HG03520 (cell line): ENCODE measurements around the gene ARHGAP6.
A peak's percentile ranks its signal among the peaks of the same experiment; 100 is the strongest.
"Not testable (repeated sequence)": the region's sequence is repeated elsewhere in the genome, so short reads cannot be mapped to it uniquely, and the experiment has no call there.

Experiments used
- ATAC-seq: cut with Tn5 transposase; IDR thresholded peaks from one replicate; pipeline ENCODE4 v1.9.1; 2021; ENCODE audit warnings: mild to moderate bottlenecking, moderate library complexity; ENCODE audit not compliant: unreplicated experiment

The ARHGAP6 gene

DNA sequence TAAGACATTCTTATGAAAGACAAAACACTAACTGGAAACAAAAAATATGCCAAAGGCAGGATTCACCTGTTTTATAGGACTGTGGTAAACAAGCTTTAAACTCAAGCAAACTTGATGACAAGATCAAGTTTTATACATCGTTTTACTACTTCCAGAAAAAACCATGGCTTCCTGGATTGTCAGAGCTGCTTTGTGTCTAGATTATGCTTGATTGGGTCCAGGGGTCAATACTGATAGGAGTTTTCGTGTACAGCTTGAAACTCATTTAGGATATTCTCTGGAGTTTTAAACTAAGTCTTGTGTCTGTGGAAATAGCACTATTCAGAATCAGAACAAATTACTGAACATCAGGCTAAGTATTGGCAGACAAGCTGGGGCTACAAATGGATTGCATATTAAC lies 541.6 kb downstream of the ARHGAP6 start:
- no peak for ATAC-seq

GRCh38 chrX:11123087-11123486 lies 542.6 kb downstream of the ARHGAP6 start:
- not testable (repeated sequence) for ATAC-seq

DNA sequence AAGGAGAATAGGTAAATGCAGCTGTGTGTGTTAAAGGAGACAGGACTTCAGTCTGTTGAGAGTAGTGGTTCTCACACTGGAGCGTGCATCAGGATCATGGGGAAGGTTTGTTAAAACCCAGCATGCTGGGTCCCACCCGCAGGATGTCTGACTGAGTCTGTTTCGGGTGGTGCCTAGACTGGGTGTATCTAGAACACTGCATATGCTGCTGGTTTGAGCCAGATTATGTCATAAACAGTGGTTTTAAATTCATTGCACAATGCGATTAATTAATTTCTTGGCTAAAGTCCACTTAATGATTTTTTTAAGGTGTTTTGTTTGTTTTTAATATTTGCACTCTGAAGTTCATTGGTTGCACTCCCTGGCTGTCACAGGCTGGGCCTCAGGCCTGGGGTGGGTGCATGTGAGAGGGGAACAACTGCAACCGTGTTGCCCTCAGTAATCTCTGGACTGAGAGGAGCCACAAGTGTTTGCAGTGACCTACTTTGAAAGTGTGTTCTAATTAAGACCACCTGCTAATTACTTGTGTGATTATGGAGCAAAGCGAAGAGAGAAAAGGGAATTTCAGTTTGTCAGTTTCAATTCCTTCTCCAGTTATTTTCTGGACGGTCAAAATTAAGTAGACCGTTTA lies 546.3 kb downstream of the ARHGAP6 start:
- no peak for ATAC-seq

DNA sequence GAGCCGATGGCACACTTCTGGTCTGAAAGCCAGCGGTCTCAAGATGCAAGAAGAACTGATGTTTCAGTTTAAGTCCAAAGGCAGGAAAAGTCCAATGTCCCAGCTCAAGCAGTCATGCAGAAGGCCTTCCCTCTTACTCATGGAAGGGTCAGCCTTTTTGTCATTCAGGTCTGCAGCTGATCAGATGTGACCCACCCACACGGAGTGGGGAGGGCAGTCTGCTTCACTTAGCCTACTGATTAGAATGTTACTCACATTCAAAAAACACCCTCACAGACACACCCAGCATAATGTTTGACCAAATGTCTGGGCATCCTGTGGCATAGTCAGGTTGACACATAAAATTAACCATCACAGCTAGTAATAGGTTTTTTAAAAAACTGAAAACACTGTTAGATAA lies 548.0 kb downstream of the ARHGAP6 start:
- ATAC-seq = no peak

DNA sequence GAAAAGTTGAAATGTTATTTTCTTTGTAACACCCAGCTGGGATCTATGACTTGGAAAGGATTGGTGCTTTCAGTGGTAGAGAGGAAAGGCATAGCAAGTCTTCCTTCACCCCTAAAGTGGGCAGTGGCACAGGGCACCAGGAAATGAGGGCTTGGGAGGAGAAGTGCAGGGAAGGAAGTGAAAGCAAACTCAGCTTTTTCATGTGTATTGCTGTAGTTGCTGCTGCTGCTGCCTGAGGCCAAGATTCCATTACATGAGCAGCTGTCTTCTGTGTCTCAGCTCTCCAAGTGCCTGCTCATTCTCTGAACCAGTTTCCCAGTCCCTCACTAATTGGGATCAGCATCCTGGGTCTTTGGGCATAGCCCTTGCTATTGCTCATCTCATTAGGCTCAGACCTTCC lies 552.0 kb downstream of the ARHGAP6 start:
- ATAC-seq = no peak

GRCh38 chrX:11111947-11112346 lies 553.8 kb downstream of the ARHGAP6 start:
- ATAC-seq = no peak

GRCh38 chrX:11111037-11111851 lies 554.5 kb downstream of the ARHGAP6 start, which contains the start of gene HCCS:
Gene HCCS (plus strand): TSS chrX:11111332. CDS start chrX:11112061, 729 bp downstream.
- peak; percentile 91 for ATAC-seq

GRCh38 chrX:11109968-11110367 lies 555.8 kb downstream of the ARHGAP6 start:
- no peak for ATAC-seq

DNA sequence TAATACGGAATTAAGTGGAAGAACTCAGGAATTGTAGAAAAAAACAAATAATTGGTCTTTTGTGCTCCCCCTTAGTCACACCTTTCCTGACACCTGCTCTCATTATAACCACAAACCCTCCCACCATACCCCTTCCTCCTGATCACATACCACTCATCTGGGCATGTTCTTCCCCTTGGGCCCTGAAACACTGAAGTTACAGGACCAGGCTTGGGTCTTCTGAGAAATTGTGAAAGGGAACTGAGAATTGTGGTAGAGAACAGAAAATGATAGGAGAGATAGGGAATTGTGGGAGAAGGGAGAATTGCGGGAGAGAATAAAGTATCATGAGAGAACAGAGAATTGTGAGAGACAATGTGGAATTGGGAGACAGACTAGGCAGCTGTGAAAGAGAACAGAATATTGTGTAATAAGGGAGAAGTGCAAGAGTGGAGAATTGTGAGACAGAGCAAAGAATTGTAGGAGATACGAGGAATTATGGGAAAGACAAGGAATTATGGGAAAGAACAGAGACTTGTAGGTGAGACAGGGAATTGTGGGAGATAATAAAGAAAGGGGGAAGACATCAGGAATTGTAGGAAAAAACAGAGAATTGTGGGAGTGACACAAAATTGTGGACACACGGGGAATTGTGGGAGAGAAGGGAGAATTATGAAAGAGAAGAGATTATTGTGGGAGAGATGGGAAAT lies 557.3 kb downstream of the ARHGAP6 start:
- no peak for ATAC-seq

DNA sequence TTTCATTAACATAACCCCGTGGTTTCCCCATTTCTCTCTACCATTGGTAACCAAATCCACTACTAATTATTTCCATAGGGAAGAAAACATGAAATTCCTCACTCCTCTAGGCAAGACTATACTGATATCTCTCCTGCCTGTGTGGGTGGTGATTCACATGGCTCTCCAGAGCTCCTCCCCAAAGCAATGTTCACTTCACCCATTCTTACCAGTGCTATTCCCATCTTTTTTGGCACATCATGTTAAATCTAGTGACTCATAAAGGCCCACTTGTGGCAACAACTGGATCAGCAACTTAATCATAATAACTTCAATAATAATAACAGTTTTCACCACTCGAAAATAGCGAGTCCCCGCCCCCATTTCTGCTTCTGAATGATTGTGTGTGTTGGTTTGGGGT lies 560.6 kb downstream of the ARHGAP6 start:
- no peak for ATAC-seq

DNA sequence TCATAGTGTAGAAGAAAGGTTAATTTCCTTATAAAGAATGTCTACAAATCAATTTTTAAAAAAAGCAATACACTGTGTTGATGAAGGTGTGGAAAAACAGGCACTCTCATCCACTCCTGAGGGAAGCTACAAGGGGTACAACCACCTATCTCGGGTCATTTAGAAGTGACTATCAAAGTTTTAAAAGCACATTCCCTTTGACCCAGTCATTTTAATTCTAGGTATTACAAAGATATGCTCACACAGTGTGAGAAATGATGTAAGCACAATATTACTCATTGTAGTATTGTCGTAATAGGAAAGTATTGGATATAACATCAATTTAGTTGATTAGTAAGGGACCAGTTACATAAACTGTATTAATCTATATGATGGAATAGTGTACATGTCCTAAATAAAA lies 562.0 kb downstream of the ARHGAP6 start:
- ATAC-seq = no peak

DNA sequence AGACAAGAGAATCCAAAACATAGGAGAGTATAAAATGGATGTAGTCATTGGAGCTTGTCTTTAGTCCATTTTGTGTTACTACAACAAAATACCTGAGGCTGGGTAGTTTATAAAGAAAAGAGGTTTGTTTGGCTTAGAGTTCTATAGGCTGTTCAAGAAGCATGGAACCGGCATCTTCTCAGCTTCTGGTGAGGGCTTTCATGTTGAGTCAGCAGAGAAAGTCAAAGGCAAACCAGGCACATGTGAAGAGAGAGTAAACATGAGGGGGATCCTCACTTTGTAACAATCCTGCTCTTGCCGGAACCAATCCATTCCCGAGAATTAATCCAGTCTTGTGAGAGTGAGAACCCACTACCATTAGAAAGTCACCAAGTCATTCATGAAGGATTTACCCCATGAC lies 562.7 kb downstream of the ARHGAP6 start:
- ATAC-seq = no peak

DNA sequence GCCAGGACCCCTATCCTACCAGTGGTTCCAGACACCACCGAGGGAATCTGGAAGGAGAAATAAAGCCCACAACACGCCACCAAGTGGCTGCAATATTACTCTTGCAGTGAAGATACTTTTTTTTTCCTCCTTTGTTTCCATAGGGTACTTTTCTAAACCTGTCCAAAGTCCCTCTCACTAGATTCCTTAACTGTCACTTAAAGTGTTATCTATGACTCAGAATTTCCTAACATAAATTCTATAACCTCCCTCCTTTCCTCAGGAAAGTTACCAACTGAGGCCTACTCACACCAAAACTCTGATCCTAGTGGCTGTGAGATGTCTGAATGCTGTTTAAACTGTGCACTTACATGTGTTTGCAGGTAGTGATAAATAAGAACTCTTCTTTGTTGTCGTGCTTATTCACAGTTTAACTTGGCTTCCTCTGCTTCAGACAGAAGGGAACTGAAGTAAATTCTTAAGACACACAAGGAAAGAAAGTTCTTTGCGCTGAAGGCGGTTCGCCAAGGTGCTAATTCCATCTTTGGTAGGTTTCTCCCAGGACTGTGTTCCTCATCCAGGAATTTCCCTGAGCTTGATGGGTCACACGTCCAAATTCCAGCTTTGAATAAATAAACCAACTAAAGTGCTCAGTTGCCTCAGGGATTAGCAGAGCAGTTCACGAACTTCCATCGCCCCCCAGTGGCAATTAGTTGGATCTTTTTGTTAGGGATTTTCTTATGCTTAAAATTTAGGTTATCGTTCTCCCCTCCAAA lies 565.3 kb downstream of the ARHGAP6 start:
- ATAC-seq = no peak

DNA sequence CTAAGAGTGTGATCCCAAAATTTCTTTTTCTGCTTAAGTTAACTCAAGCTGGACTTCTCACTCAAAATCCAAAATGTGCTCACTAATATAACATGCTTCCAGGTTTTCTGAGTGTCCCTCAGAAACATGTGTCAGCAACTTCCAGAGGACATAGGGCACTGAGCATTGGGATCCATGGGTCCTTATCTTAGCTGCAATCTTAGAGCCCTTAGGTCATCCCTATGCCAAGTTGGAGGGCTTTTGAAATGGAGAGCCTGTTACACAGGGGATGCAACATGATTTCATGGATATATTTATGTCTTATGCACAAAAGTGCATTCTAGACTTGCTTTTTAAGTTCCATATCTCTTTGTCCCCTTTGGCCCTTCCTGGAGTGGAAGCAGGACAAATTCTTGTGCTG lies 566.3 kb downstream of the ARHGAP6 start:
- no peak for ATAC-seq

DNA sequence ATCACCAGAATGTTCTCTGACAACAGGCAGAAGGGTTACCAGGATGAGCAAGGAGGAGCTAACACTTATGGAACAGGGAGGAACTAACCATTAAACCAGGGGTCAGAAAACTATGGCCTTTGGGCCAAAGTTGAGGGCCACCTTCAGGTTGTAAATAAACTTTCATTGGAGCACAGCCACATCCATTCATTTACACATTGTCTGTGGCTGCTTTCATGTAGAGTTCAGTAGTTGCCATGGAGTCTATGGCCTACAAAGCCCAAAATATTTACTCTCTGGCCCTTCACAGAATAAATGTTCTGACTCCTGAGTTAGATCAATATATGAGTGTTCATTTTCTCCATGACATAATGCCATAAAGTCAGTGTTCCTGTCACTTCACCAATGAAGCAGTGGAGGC lies 567.8 kb downstream of the ARHGAP6 start:
- ATAC-seq = no peak

GRCh38 chrX:11089802-11090201 lies 575.9 kb downstream of the ARHGAP6 start:
- no peak for ATAC-seq
